Upper lobe of right lung (tissue), 1 donor: ENCODE measurements around the gene AP3S2. TPM values are rescaled to one million over a fixed set of nuclear protein-coding genes. Genes with fewer than 3 reads are reported as not detected.
A peak's percentile ranks its signal among the peaks of the same experiment; 100 is the strongest.

Experiments
- ATAC-seq: fragments of 200-7000 bp; cut with Tn5 transposase; one replicate; pipeline ENCODE4 v1.9.1; 2020; ENCODE audit warnings: mild to moderate bottlenecking, moderate library complexity
- DNase-seq: peaks from one replicate; pipeline ENCODE4 v3.0.0-alpha.2; 2020
- H3K27ac ChIP-seq: fragments of 200-600 bp; one replicate; pipeline ENCODE4 v1.8.0; 2022
- H3K27me3 ChIP-seq: fragments of 200-600 bp; one replicate; pipeline ENCODE4 v1.8.0; 2022; ENCODE audit warnings: mild to moderate bottlenecking
- H3K36me3 ChIP-seq: fragments of 200-600 bp; one replicate; pipeline ENCODE4 v1.8.0; 2022
- H3K4me1 ChIP-seq: fragments of 200-600 bp; one replicate; pipeline ENCODE4 v1.8.0; 2022
- H3K4me3 ChIP-seq: fragments of 200-600 bp; one replicate; pipeline ENCODE4 v1.8.0; 2022; ENCODE audit warnings: mild to moderate bottlenecking
- H3K9me3 ChIP-seq: fragments of 200-600 bp; one replicate; pipeline ENCODE4 v1.8.0; 2022
- intact Hi-C: fragments of 100-400 bp; cut with DNase I; formaldehyde crosslinking; loops from one replicate; pipeline ENCODE4 v1.11.0; 2022
- total RNA-seq: library from RNA; stranded (reverse); fragmentation: NEBNext Ultra II Directional; extraction: Animal tissue kit (Norgen Biotek cat#: 25700); gene quantifications from one replicate; pipeline ENCODE4 v1.2.1, GENCODE V29; 2021
- TF ChIP-seq, protein P1 (sequence below): fragments of 200-600 bp; IDR thresholded peaks from one replicate; pipeline ENCODE4 v1.8.0; 2022; ENCODE audit warnings: antibody characterized with exemption
- donor health status: DM: no; HTN: yes; CAD: no; lungs with severe emphysema.

AP3S2 gene
- total RNA-seq, 1 donor from 2014 or later: 32.1 TPM

GRCh38 chr15:89822026-89822425 lies 71.8 kb downstream of the AP3S2 start:
- Histone ChIP-seq H3K27me3 (peaks cover 4% of the 10 kb centered on the region), H3K27ac (no peak overlapping the region), H3K4me3 (no peak overlapping the region), H3K36me3 (no peaks in the 10 kb centered on the region), H3K9me3 (no peaks in the 10 kb centered on the region), H3K4me1 (peaks cover 3% of the 10 kb centered on the region)
- TF ChIP-seq, protein P1, sequence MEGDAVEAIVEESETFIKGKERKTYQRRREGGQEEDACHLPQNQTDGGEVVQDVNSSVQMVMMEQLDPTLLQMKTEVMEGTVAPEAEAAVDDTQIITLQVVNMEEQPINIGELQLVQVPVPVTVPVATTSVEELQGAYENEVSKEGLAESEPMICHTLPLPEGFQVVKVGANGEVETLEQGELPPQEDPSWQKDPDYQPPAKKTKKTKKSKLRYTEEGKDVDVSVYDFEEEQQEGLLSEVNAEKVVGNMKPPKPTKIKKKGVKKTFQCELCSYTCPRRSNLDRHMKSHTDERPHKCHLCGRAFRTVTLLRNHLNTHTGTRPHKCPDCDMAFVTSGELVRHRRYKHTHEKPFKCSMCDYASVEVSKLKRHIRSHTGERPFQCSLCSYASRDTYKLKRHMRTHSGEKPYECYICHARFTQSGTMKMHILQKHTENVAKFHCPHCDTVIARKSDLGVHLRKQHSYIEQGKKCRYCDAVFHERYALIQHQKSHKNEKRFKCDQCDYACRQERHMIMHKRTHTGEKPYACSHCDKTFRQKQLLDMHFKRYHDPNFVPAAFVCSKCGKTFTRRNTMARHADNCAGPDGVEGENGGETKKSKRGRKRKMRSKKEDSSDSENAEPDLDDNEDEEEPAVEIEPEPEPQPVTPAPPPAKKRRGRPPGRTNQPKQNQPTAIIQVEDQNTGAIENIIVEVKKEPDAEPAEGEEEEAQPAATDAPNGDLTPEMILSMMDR: no peak
- intact Hi-C loops: no loop called here
- ATAC-seq (no peak), DNase-seq (peak; percentile 40)

DNA sequence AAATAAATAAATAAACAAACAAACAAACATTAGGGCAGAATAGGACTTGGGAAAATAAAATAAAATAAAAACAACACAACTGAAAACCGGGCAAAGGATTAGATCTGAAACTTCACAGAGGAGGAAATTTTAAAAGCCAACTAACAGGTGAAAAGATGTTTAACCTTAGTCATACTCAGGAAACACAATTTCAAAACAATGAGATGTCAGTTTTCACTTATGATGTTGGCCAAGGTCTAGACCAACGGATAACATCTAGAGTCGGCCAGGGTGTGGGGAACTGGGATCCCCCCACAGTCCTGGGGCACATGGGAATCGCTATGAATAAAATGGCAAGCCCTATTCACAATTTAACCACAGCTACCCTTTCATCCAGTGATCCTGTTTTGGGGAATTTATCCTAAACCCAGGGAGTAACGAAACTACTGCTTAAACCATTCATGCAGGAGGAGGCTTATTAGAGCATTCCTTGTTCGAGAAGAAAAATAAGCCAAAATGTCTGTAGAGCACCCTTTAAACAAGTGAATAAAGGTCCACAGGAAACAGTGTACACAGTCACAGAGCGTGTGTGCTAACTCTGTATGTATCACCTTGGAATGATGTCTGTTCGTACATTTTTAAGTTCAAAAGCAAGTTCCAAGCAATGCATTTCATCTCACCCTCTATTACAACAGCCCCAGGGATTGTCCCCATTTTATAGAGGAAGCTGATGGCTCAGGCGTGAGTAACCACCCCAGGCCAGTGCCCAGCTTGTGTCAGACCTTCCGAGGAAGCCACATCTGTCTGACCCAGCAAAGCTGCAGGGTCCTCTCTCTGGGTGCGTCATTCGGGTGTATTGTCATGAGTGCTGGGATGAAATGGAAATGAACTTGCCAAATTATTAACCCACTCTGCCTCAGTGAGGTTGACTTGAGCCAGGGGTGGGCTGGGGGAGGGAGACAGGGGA lies 72.9 kb downstream of the AP3S2 start:
- intact Hi-C loops: no loop called here
- peaks cover 4% of the 10 kb centered on the region for H3K27me3 ChIP-seq
- no peaks in the 10 kb centered on the region for H3K36me3 ChIP-seq
- no peaks in the 10 kb centered on the region for H3K9me3 ChIP-seq
- ATAC-seq (peak; percentile 79), DNase-seq (no peak)
- no peak overlapping the region for H3K4me3 ChIP-seq
- TF ChIP-seq, protein P1: no peak
- no peak overlapping the region for H3K27ac ChIP-seq
- peaks cover 3% of the 10 kb centered on the region for H3K4me1 ChIP-seq

DNA sequence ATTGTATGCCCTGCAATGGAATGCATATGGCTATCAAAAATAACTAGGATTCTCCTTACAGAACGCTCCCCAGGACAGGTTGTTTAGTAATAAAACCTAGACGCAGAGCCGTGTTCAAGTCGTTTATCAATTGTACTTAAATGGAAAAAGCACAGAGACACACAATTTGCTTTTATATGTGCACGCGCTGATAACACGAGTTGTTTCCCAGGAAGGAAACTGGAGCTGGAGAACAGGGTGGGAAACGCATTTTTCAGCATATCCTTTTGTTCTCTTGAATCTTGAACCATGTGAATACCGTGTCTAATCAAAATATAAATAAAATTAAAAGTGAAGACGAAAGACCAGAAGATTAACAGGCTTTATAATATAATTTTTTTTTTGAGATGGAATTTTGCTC lies 75.5 kb downstream of the AP3S2 start:
- peaks cover 2% of the 10 kb centered on the region for H3K4me1 ChIP-seq
- ATAC-seq (no peak), DNase-seq (no peak)
- H3K27me3 ChIP-seq: peaks cover 22% of the 10 kb centered on the region
- intact Hi-C loops: no loop called here
- H3K27ac ChIP-seq: no peak overlapping the region
- no peaks in the 10 kb centered on the region for H3K36me3 ChIP-seq
- no peak overlapping the region for H3K4me3 ChIP-seq
- TF ChIP-seq, protein P1: no peak
- H3K9me3 ChIP-seq: no peaks in the 10 kb centered on the region

- DNase-seq: no peak
- ATAC-seq: no peak
- Histone ChIP-seq H3K36me3 (no peaks in the 10 kb centered on the region), H3K9me3 (no peaks in the 10 kb centered on the region), H3K27ac (no peak overlapping the region), H3K4me3 (no peak overlapping the region), H3K4me1 (peaks cover 2% of the 10 kb centered on the region), H3K27me3 (peaks cover 22% of the 10 kb centered on the region)
- intact Hi-C loops: no loop called here
- TF ChIP-seq, protein P1: no peak
These were observed 76.0 kb downstream of the AP3S2 start for GRCh38 chr15:89817701-89818280.

DNA sequence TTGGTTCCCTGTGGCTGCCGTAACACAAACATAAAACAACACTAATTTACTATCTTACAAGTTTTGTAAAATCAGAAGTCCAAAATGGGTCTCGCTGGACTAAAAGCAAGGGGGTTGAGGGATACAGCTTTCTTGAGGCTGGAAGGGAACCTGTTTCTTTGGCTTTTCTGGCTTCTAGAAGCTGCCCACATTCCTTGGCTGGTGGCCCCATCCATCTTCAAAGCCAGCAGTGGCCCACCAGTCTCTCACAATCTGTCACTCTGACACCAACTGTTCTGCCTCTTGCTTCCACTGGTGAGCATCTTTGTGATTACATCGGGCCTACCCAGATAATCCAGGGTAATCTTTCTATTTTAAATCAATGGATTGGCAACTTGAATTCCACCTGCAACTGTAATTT lies 78.0 kb downstream of the AP3S2 start:
- no peak overlapping the region for H3K27ac ChIP-seq
- no peaks in the 10 kb centered on the region for H3K36me3 ChIP-seq
- H3K4me1 ChIP-seq: peaks cover 2% of the 10 kb centered on the region
- H3K9me3 ChIP-seq: no peaks in the 10 kb centered on the region
- no peak for DNase-seq
- no peak for ATAC-seq
- intact Hi-C loops: no loop called here
- TF ChIP-seq, protein P1: no peak
- no peak overlapping the region for H3K4me3 ChIP-seq
- peaks cover 22% of the 10 kb centered on the region for H3K27me3 ChIP-seq
